Measurements from ENCODE around the gene ZNF672. TPM values are rescaled to one million over a fixed set of nuclear protein-coding genes. Genes with fewer than 3 reads are reported as not detected.

The ZNF672 gene
- total and polyA plus RNA-seq, 2 of the 4 experiments (the other 2 are of a cell fraction): 6.6 to 12.6 TPM

DNA sequence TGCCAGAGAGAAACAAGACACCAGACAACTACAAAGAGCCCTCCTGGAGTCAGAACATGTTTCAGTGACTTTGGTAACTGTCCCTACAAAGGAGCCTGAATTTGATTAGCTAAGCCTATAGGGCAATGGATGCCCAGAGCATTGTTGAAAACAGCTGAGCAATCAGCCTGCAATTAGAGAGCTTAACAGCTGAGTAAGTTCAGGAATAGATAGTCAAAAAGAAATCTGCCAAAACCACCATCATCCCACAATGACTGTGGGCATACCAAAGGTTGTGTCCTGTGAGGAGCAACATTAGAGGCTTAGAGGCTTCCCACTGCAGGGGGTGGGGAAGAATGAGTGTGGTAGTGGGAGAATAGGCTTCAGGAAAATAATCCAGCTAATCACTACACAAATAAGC lies 44.4 kb upstream of the ZNF672 start:
- no peak for TF ChIP-seq USF2 (IDR thresholded peaks at IDR 0.05; ENCODE audit: low read depth, low read length)
- TF ChIP-seq FOS (IDR thresholded peaks at IDR 0.05; ENCODE audit: low read depth, low read length): no peak
- no peak for TF ChIP-seq CEBPB (IDR thresholded peaks at IDR 0.05; ENCODE audit: low read depth, low read length)
- TF ChIP-seq ELK1 (IDR thresholded peaks at IDR 0.05; ENCODE audit: borderline replicate concordance, low read depth, low read length): no peak
- no peak for TF ChIP-seq CHD1 (IDR thresholded peaks at IDR 0.05; ENCODE audit: low read depth, low read length)
- no peak for TF ChIP-seq MAZ (IDR thresholded peaks at IDR 0.05; ENCODE audit: borderline replicate concordance, low read depth, low read length)
- TF ChIP-seq MAFK (IDR thresholded peaks at IDR 0.05; ENCODE audit: low read depth, low read length): no peak
- no peak for TF ChIP-seq SMC3 (IDR thresholded peaks at IDR 0.05; ENCODE audit: low read depth, low read length)
- TF ChIP-seq MXI1 (IDR thresholded peaks at IDR 0.05; ENCODE audit: borderline replicate concordance, low read depth, low read length): no peak
- no peak for TF ChIP-seq BHLHE40 (IDR thresholded peaks at IDR 0.05; ENCODE audit: low read depth, low read length)
- TF ChIP-seq RFX5 (IDR thresholded peaks at IDR 0.05; ENCODE audit: low read depth, low read length): no peak
- TF ChIP-seq, protein P1, sequence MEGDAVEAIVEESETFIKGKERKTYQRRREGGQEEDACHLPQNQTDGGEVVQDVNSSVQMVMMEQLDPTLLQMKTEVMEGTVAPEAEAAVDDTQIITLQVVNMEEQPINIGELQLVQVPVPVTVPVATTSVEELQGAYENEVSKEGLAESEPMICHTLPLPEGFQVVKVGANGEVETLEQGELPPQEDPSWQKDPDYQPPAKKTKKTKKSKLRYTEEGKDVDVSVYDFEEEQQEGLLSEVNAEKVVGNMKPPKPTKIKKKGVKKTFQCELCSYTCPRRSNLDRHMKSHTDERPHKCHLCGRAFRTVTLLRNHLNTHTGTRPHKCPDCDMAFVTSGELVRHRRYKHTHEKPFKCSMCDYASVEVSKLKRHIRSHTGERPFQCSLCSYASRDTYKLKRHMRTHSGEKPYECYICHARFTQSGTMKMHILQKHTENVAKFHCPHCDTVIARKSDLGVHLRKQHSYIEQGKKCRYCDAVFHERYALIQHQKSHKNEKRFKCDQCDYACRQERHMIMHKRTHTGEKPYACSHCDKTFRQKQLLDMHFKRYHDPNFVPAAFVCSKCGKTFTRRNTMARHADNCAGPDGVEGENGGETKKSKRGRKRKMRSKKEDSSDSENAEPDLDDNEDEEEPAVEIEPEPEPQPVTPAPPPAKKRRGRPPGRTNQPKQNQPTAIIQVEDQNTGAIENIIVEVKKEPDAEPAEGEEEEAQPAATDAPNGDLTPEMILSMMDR (conservative IDR thresholded peaks at IDR 0.05; ENCODE audit: low read depth, low read length): no peak
- Histone ChIP-seq H3K9ac (ENCODE audit: low read depth, low read length) (no peak overlapping the region), H2BK20ac (ENCODE audit: low read depth, low read length) (no peak overlapping the region), H2AK5ac (ENCODE audit: low read depth, low read length) (no peak overlapping the region), H3K4me2 (ENCODE audit: low read depth, low read length) (no peak overlapping the region), H2AK9ac (replicated peaks; ENCODE audit: low read depth, low read length, poor library complexity) (no peak overlapping the region), H3K56ac (ENCODE audit: extremely low read depth, insufficient read depth, low read length) (no peak overlapping the region), H3K27me3 (ENCODE audit: control insufficient read depth, insufficient read depth, low read length) (no peaks in the 10 kb centered on the region), H3K36me3 (ENCODE audit: control insufficient read depth, insufficient read depth, low read length) (no peaks in the 10 kb centered on the region), H4K91ac (ENCODE audit: insufficient read depth, low read depth, low read length) (no peak overlapping the region), H3K18ac (ENCODE audit: low read depth, low read length) (no peak overlapping the region), H3K23ac (ENCODE audit: low read depth, low read length) (no peak overlapping the region), H3K9me3 (ENCODE audit: control insufficient read depth, insufficient read depth, low read length) (no peaks in the 10 kb centered on the region; the same call in 1 of the 2 replicates), H2BK5ac (ENCODE audit: low read depth, low read length, poor library complexity, severe bottlenecking) (no peak overlapping the region), H3K4me3 (ENCODE audit: insufficient read depth, low read depth, low read length) (no peak overlapping the region), H2BK120ac (ENCODE audit: low read depth, low read length) (no peak overlapping the region), H2BK15ac (ENCODE audit: low read depth, low read length) (no peak overlapping the region), H3K27ac (ENCODE audit: insufficient read depth, low read length) (no peak overlapping the region), H3K4me1 (ENCODE audit: control insufficient read depth, insufficient read depth, low read length) (no peaks in the 10 kb centered on the region), H2AFZ (replicated peaks; ENCODE audit: low read length, poor library complexity) (no peak overlapping the region), H4K8ac (ENCODE audit: low read depth in 2 of 2, low read length in 2 of 2) (no peak overlapping the region), H3K4ac (ENCODE audit: low read depth, low read length) (no peak overlapping the region), H4K20me1 (ENCODE audit: insufficient read depth, low read length) (no peaks in the 10 kb centered on the region), H3K79me1 (ENCODE audit: low read depth in 1 of 2, low read length in 2 of 2) (no peaks in the 10 kb centered on the region), H3K9me1 (ENCODE audit: insufficient read depth, low read length) (no peaks in the 10 kb centered on the region), H4K5ac (ENCODE audit: low read depth, low read length) (no peak overlapping the region), H3K14ac (replicated peaks; ENCODE audit: low read depth, low read length) (no peak overlapping the region)
- BruUV-seq (replicated peaks): no TSS peak
- dilution Hi-C loops (cut with HindIII; ENCODE audit: low sequenced_read_pairs, unreplicated experiment) (no loop called here), intact Hi-C loops (cut with micrococcal nuclease) (no loop called here), in situ Hi-C loops (cut with MboI; ENCODE audit: low sequenced_read_pairs) (no loop called here)
- no peak for DNase-seq
- POLR2A ChIA-PET (ENCODE audit: unreplicated experiment): no interaction called here
- ATAC-seq (ENCODE audit: low read depth): no peak
- CTCF ChIA-PET: no interaction called here

All from IMR-90 (cell line).